Measurements from ENCODE around the gene CCR5.

- TF ChIP-seq SUZ12 (IDR thresholded peaks at IDR 0.05; ENCODE audit: low read length) = no peak
- TF ChIP-seq PHF8 (conservative IDR thresholded peaks at IDR 0.05; ENCODE audit: low read depth, low read length) = no peak
- no peak for TF ChIP-seq TAF1 (IDR thresholded peaks at IDR 0.05; ENCODE audit: low read depth, low read length)
- TF ChIP-seq CHD2 (IDR thresholded peaks at IDR 0.05; ENCODE audit: low read length) = no peak
- no peak for TF ChIP-seq TCF12 (IDR thresholded peaks at IDR 0.05; ENCODE audit: low read depth, low read length)
- no peak for TF ChIP-seq CTCF (IDR thresholded peaks at IDR 0.05; ENCODE audit: control extremely low read depth in 1 of 3, insufficient read depth in 1 of 3, low read depth in 1 of 3, low read length in 3 of 3)
- TF ChIP-seq EZH2 (IDR thresholded peaks at IDR 0.05; ENCODE audit: low read depth, low read length, severe bottlenecking) = no peak
- TF ChIP-seq POLR2A (IDR thresholded peaks at IDR 0.05; ENCODE audit: control extremely low read depth in 1 of 2, low read depth in 2 of 2, low read length in 2 of 2) = no peak
- no peak for TF ChIP-seq CEBPB (IDR thresholded peaks at IDR 0.05; ENCODE audit: low read depth, low read length)
- no peak for TF ChIP-seq RFX5 (IDR thresholded peaks at IDR 0.05; ENCODE audit: borderline replicate concordance, low read depth, low read length)
- no peak for TF ChIP-seq JUN (IDR thresholded peaks at IDR 0.05; ENCODE audit: low read depth, low read length)
- TF ChIP-seq USF2 (IDR thresholded peaks at IDR 0.05; ENCODE audit: low read length) = no peak
Measured at GRCh38 chr3:46354478-46354877, 16.3 kb upstream of the CCR5 start.
